NCI-H524 treated with DMSO at 0.1 percent for 48 hours (cell line): Measurements from ENCODE around the gene KCNAB1.

Experiments used
- DNase-seq: peaks from one replicate; lab custom pipeline; 2025; lab: John Stamatoyannopoulos, UW

Gene KCNAB1

GRCh38 chr3:156373654-156374053, 253.3 kb downstream of the KCNAB1 start:
- DNase-seq = no peak

DNA sequence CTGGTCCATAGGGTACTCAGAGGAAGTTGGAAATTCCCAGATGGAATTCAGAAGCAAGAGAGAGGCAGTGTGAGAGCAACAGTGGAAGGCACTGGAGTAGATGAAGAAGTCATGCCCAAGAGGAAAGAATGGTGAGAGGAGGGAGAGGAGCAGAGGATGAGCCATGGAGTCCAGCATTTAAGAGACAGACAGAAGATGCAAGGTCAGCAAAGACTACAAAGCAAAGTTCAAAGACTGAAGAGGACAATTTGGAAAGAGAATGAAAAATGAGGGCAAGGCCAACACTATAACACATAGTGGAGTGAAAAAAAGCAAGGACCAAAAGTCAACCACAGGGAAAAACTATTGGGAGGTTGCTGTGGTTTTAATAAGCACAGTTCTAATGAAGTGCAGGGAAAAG, 255.8 kb downstream of the KCNAB1 start:
- DNase-seq = no peak

DNA sequence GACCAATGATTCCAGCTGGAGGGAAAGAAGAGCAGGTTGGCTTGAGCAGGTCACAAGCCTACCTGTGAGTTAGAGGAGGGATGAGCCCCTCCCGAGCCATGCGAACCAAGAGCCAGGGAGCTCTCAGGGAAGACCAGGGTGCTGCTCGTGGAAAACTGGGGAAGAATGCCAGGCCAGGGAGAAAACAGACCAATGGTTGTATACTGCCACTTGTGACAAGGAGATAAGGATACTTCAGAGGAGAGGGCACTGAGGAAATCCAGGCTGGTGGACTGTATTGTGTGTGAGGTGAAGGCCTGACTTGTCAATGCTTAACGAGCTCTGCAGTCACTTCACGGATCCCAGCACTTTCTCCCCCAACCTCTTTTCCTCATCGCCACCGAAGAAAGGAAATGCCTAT, 256.9 kb downstream of the KCNAB1 start:
- DNase-seq = no peak

- no peak for DNase-seq
These were observed 257.3 kb downstream of the KCNAB1 start for GRCh38 chr3:156377718-156378117.

GRCh38 chr3:156378871-156379270, 258.5 kb downstream of the KCNAB1 start:
- no peak for DNase-seq

DNA sequence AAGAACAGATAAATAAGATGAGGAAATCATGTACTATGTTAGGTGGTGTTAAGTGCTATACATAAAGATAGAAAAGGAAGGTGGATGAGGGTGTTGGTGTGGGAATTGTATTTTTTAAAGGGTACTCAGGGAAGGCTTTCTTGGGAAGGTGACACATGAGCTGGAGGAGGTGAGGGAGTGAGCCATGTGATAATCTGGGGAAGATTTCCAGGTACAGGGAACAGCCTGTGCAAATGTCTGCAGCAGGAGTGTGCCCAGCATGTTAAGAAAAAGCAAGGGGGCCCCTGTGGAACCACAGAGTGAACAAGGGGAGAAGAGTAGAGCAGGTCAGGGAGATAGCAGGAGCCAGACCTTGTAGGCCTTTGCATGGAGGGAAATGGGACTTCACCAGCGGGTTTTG, 258.9 kb downstream of the KCNAB1 start:
- DNase-seq = no peak

GRCh38 chr3:156381253-156381652, 260.9 kb downstream of the KCNAB1 start:
- no peak for DNase-seq

DNA sequence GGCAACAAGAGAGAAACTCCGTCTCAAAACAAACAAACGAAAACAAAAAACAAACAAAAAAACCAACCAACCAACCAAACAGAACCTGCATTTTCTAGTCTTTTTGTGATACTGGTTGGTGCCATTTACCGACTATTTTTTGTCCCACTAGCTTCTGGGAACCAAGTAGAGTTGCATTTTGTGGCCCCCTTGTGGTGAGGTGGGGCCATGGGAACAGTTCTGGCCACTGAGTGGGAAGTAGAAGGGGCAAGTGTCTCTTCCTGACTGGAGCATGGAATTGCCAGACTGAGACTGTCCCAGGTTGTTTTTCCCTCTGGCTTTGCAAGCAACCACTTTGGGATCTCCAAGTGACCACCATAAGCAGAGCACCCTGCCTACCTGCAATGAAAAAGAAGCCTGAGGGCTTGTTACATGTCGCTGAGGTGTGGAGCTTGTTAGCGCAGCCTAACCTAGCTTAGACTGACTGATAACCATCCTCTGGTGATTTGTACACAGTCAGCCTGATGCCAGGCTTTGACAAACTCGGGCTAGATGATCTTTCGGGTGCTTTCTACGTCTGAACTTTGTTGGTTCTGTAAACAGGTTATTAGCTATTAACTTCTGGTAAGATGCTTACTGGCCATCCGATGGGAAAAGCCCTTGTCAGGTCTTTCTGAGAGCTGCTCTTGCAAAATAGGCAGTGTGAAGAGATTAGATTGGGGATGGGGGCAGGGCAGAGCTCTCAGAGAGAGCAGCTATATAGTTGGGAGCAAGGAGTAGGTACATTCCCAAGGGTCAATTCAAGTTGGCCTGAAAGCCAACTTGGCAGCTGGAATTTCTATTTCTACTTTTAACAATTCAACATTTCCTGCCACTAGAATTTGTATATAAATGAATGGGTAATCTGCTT, 262.3 kb downstream of the KCNAB1 start:
- DNase-seq = no peak

DNA sequence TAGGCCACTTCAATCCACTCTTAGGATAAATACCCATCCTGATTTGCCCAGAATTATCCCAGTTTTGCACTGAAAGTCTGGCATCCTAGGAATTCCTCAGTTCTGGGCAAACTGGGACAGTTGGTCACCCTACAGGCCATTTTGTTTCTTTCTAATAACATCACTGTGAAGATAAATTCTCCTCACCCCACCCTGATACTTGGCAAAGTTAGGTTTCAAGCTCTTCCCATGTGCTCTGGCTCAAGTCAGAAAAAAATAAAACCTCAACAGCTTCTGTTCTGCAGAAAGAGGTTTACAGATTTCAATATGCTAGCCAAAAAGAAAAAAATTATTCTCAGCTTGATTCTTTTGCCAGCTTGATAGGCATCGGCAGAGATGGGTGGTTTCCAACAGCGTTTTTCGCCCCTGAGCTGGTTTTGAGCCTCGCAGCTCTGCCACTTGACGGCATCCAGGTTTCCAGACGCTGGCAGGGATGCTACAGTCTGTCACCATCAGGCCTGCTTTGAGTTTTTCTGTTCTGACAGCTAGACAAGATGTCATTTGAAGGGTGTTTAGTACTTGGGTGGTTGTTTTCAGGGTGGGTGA, 263.2 kb downstream of the KCNAB1 start:
- no peak for DNase-seq

- no peak for DNase-seq
These were observed 268.4 kb downstream of the KCNAB1 start for GRCh38 chr3:156388497-156389448.

- no peak for DNase-seq
These were observed 269.1 kb downstream of the KCNAB1 start for GRCh38 chr3:156389449-156389950.

DNA sequence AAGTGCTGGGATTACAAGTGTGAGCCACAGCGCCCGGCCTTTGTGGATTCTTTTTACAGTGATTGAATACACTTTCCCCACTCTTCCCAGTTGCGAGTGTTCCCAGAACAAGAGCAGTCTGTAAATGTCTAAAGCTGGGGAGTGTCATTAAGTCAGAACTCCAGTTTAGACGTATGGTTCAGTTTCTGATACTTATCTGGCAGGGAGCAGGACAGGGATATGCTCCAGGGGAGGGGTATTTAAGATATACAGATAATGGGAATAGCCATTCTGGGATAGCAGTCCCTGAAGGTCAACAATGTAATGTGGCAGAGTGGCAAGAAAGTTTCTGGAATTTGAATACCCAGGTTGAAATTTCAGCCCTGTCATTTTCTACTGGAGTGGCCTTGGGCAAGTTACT, 270.5 kb downstream of the KCNAB1 start:
- no peak for DNase-seq

GRCh38 chr3:156395961-156396710, 275.8 kb downstream of the KCNAB1 start:
- DNase-seq = no peak

- DNase-seq = no peak
These were observed 276.5 kb downstream of the KCNAB1 start for GRCh38 chr3:156396851-156397250.

GRCh38 chr3:156397534-156397933, 277.2 kb downstream of the KCNAB1 start:
- no peak for DNase-seq

DNA sequence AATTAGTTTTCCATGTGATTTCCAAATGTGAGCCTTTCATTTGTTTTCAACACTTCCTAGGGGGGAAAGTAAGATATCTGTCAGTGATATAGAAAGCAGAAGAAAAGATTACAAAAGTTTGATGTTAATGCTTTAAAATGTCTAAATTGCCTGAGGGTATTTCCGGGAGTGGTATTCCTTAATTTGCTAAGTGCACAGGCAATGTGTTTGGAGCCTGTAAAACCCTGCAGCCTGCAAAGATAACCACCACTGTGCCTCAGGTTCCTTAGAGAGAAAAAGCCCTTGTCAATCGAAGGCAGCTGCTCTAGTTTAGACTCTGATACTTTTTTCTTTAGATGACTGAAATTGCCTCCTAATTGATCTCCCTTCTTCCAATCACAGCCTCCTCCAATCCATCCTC, 279.7 kb downstream of the KCNAB1 start:
- DNase-seq = no peak

- DNase-seq = no peak
These were observed 280.4 kb downstream of the KCNAB1 start for GRCh38 chr3:156400735-156401134.

- no peak for DNase-seq
These were observed 283.8 kb downstream of the KCNAB1 start for GRCh38 chr3:156404217-156404616.

- DNase-seq = no peak
These were observed 286.0 kb downstream of the KCNAB1 start for GRCh38 chr3:156406393-156406792.

DNA sequence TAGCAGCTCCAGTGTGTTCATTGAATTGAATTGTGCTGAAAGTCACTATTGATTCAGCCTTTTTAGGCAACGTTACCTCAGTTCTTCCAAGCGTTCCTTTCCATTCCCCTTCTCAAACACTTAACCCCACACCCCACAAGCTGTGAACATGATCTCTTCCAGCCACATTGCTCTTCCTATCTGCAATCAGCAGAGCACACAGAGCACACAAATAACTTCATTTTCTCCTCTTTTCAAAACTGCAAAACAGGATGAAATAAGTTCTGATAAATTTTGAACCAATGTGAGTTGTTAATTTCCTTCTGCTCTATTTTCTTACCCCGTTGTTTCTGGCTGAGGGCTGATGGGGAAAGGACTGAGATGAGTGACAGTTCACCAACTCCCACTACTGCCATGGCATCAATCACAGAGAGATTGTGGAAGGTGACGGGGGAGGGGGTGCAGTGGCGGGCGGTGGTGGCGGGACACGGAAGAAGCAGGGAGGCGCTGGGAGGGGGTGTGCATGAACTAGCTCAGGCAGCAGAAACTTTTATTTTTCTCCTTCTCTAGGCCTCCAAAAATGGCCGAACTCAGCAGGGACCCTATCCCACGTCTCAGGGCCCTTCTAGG, 287.3 kb downstream of the KCNAB1 start:
- no peak for DNase-seq

GRCh38 chr3:156409694-156410093, 289.3 kb downstream of the KCNAB1 start:
- DNase-seq = no peak
